Measurements from ENCODE around the gene P2RX2. TPM values are rescaled to one million over a fixed set of nuclear protein-coding genes. Genes with fewer than 3 reads are reported as not detected.

P2RX2 gene
- total RNA-seq, 1 experiment from 2014 or later: not detected

DNA sequence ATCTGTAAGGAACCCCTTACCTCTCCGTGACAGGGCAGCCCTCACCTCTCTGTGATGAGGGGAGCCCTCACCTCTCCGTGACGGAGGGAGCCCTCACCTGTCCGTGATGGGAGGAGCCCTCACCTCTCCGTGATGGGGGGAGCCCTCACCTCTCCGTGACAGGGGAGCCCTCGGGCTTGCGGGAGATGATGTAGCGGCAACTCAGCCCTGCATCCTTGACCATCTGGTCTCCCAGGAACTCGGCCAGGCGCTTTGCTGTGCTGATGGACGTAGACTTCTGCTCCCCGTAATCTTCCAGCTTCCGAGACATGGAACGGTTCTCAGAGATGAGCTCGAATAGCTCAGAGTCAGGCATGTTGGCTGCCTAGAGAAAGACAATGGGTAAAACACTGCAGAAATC is 40.6 kb downstream of the P2RX2 start:
- H3K9me2 ChIP-seq (ENCODE audit: insufficient read depth): no peaks in the 10 kb centered on the region
- CTCF ChIA-PET: no interaction called here

DNA sequence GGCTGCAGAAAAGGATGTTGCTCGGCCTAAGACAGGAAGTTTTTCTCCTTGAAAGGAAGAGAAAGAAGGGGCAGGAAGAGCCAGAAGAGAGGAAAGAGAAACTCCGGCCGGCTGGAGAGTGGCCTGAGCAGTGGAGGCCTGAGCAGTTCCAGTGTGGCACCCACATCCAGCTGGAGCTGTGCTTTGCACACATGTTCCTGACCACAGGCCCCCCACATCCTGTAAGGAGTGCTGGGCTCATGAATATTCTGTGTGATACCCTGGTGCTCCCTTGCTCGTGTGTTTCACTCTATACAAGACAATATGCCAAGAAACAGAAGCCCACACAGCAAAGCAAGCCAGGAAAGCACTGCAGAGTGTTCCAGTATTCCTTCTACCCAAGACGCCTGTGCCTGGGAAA is 41.5 kb downstream of the P2RX2 start:
- no peak overlapping the region for H3K4me3 ChIP-seq (replicated peaks in 1 of 2; ENCODE audit: low read depth in 1 of 2, low read length in 2 of 2)
- peaks cover 62 to 76% of the 10 kb centered on the region in 2 experiments for H3K36me3 ChIP-seq (ENCODE audit: control insufficient read depth in 1 of 2, insufficient read depth in 2 of 2, low read length in 2 of 2)
- no peaks in the 10 kb centered on the region for H3K27me3 ChIP-seq (ENCODE audit: insufficient read depth, low read length)
- H4K20me1 ChIP-seq (ENCODE audit: insufficient read depth): no peaks in the 10 kb centered on the region
- no peak for ATAC-seq
- H3K79me2 ChIP-seq (ENCODE audit: insufficient read depth, low read length): 0 out of 2 replicates have a peak, but pooled peaks cover 3% of the 10 kb centered on the region
- ChIA-PET RAD21 (ENCODE audit: low non-redundant PET in 1 of 2, low total read pairs in 2 of 2, uncharacterized antibody in 2 of 2, unreplicated experiment in 2 of 2) (no interaction called here), CTCF (no interaction called here), POLR2A (no interaction called here)
- no peaks in the 10 kb centered on the region for H3K9me3 ChIP-seq (ENCODE audit: control insufficient read depth in 1 of 2, insufficient read depth in 1 of 2, low read depth in 1 of 2, low read length in 2 of 2)
- no peak overlapping the region for H3K4me2 ChIP-seq (ENCODE audit: low read length)
- TF ChIP-seq YY1 (IDR thresholded peaks at IDR 0.05; ENCODE audit: extremely low read depth, insufficient replicate concordance, low read depth, low read length) (no peak), JUND (IDR thresholded peaks at IDR 0.05) (no peak), RAD21 (IDR thresholded peaks at IDR 0.05; ENCODE audit: low read depth) (no peak), ELF1 (IDR thresholded peaks at IDR 0.05; ENCODE audit: borderline replicate concordance, low read depth) (no peak), ZNF274 (IDR thresholded peaks at IDR 0.05; ENCODE audit: low read depth, low read length) (no peak), EGR1 (IDR thresholded peaks at IDR 0.05; ENCODE audit: low read depth) (no peak)
- TF ChIP-seq, protein P1, sequence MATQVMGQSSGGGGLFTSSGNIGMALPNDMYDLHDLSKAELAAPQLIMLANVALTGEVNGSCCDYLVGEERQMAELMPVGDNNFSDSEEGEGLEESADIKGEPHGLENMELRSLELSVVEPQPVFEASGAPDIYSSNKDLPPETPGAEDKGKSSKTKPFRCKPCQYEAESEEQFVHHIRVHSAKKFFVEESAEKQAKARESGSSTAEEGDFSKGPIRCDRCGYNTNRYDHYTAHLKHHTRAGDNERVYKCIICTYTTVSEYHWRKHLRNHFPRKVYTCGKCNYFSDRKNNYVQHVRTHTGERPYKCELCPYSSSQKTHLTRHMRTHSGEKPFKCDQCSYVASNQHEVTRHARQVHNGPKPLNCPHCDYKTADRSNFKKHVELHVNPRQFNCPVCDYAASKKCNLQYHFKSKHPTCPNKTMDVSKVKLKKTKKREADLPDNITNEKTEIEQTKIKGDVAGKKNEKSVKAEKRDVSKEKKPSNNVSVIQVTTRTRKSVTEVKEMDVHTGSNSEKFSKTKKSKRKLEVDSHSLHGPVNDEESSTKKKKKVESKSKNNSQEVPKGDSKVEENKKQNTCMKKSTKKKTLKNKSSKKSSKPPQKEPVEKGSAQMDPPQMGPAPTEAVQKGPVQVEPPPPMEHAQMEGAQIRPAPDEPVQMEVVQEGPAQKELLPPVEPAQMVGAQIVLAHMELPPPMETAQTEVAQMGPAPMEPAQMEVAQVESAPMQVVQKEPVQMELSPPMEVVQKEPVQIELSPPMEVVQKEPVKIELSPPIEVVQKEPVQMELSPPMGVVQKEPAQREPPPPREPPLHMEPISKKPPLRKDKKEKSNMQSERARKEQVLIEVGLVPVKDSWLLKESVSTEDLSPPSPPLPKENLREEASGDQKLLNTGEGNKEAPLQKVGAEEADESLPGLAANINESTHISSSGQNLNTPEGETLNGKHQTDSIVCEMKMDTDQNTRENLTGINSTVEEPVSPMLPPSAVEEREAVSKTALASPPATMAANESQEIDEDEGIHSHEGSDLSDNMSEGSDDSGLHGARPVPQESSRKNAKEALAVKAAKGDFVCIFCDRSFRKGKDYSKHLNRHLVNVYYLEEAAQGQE (IDR thresholded peaks at IDR 0.05; ENCODE audit: low read depth): no peak
- no peaks in the 10 kb centered on the region for H3K9me2 ChIP-seq (ENCODE audit: insufficient read depth)
- intact Hi-C loops (cut with micrococcal nuclease): no loop called here
- no TSS peak for BruUV-seq (replicated peaks)
- H3K9ac ChIP-seq (ENCODE audit: low read length): no peak overlapping the region
- no peak overlapping the region for H2AFZ ChIP-seq (ENCODE audit: low read depth, low read length, poor library complexity, severe bottlenecking)
- no peaks in the 10 kb centered on the region for H3K4me1 ChIP-seq (ENCODE audit: control insufficient read depth in 1 of 2, insufficient read depth in 2 of 2, low read length in 2 of 2)
- no peak for DNase-seq (ENCODE audit: low read depth, low spot score)
- no peak overlapping the region for H3K27ac ChIP-seq (ENCODE audit: low read depth, low read length)

More for the DNA sequence above, 40.6 kb downstream of the P2RX2 start:
- Histone ChIP-seq H3K4me3 (replicated peaks in 1 of 2; ENCODE audit: low read depth in 1 of 2, low read length in 2 of 2) (no peak overlapping the region), H2AFZ (ENCODE audit: low read depth, low read length, poor library complexity, severe bottlenecking) (no peak overlapping the region), H3K36me3 (ENCODE audit: control insufficient read depth in 1 of 2, insufficient read depth in 2 of 2, low read length in 2 of 2) (peaks cover 60 to 77% of the 10 kb centered on the region in 2 experiments), H3K9me3 (ENCODE audit: control insufficient read depth in 1 of 2, insufficient read depth in 1 of 2, low read depth in 1 of 2, low read length in 2 of 2) (no peaks in the 10 kb centered on the region), H3K27ac (ENCODE audit: low read depth, low read length) (no peak overlapping the region), H3K79me2 (ENCODE audit: insufficient read depth, low read length) (0 out of 2 replicates have a peak, but pooled peaks cover 3% of the 10 kb centered on the region), H4K20me1 (ENCODE audit: insufficient read depth) (no peaks in the 10 kb centered on the region), H3K4me2 (ENCODE audit: low read length) (no peak overlapping the region), H3K27me3 (ENCODE audit: insufficient read depth, low read length) (no peaks in the 10 kb centered on the region), H3K9ac (ENCODE audit: low read length) (no peak overlapping the region), H3K4me1 (ENCODE audit: control insufficient read depth in 1 of 2, insufficient read depth in 2 of 2, low read length in 2 of 2) (no peaks in the 10 kb centered on the region)
- DNase-seq (ENCODE audit: low read depth, low spot score): no peak
- no peak for TF ChIP-seq EZH2 (IDR thresholded peaks at IDR 0.05)
- no peak for TF ChIP-seq SIN3A (IDR thresholded peaks at IDR 0.05; ENCODE audit: low read depth)
- TF ChIP-seq, protein P1 (IDR thresholded peaks at IDR 0.05; ENCODE audit: low read depth): no peak
- TF ChIP-seq EZH2phosphoT487 (IDR thresholded peaks at IDR 0.05; ENCODE audit: borderline replicate concordance): no peak
- no peak for TF ChIP-seq YY1 (IDR thresholded peaks at IDR 0.05; ENCODE audit: extremely low read depth, insufficient replicate concordance, low read depth, low read length)
- RAD21 ChIA-PET (ENCODE audit: low non-redundant PET in 1 of 2, low total read pairs in 2 of 2, uncharacterized antibody in 2 of 2, unreplicated experiment in 2 of 2): no interaction called here
- POLR2A ChIA-PET: no interaction called here
- no peak for ATAC-seq
- intact Hi-C loops (cut with micrococcal nuclease): no loop called here
- no TSS peak for BruUV-seq (replicated peaks)

Data from HCT116 (cell line).